Right ventricle myocardium superior (tissue), 1 donor: ENCODE data around the gene SRMS. TPM values are rescaled to one million over a fixed set of nuclear protein-coding genes. Genes with fewer than 3 reads are reported as not detected.

Source experiments
- ATAC-seq: fragments of 200-7000 bp; cut with Tn5 transposase; one replicate; pipeline ENCODE4 v1.9.1; 2020; ENCODE audit warnings: mild to moderate bottlenecking; ENCODE audit not compliant: poor library complexity
- DNase-seq: peaks from one replicate; pipeline ENCODE4 v3.0.0-alpha.2; 2020
- intact Hi-C: fragments of 100-400 bp; cut with DNase I; formaldehyde crosslinking; loops from one replicate; pipeline ENCODE4 v1.11.2; 2022
- total RNA-seq: library from RNA; stranded (reverse); fragmentation: NEBNext Ultra II Directional; extraction: Animal tissue kit (Norgen Biotek cat#: 25700); gene quantifications from one replicate; pipeline ENCODE4 v1.2.1, GENCODE V29; 2021
- donor health status: DM: no; HTN: yes; CAD: no; lungs with severe emphysema.

The SRMS gene
- total RNA-seq, 1 donor from 2014 or later, result not detected

GRCh38 chr20:63557481-63557891, 9.9 kb upstream of the SRMS start:
- intact Hi-C loops, result no loop called here
- ATAC-seq (no peak), DNase-seq (no peak)

GRCh38 chr20:63556873-63557478, 9.4 kb upstream of the SRMS start:
- intact Hi-C loops, result no loop called here
- DNase-seq, result no peak
- no peak for ATAC-seq

- intact Hi-C loops, result no loop called here
- no peak for DNase-seq
- ATAC-seq, result no peak
Measured at GRCh38 chr20:63555661-63556381, 8.3 kb upstream of the SRMS start.

- no peak for ATAC-seq
- DNase-seq, result no peak
- intact Hi-C loops, result no loop called here
Measured at GRCh38 chr20:63554361-63555278, 7.1 kb upstream of the SRMS start.

- ATAC-seq (peak; percentile 70), DNase-seq (no peak)
- intact Hi-C loops, result no loop called here
Measured at GRCh38 chr20:63553933-63554290, 6.4 kb upstream of the SRMS start, which contains the start of gene FNDC11. Gene FNDC11, plus strand, starts transcription at chr20:63554159. Its CDS starts 1,505 bp downstream, at chr20:63555664.

GRCh38 chr20:63553251-63553932, 5.8 kb upstream of the SRMS start:
- intact Hi-C loops, result no loop called here
- peak; percentile 78 for ATAC-seq
- DNase-seq, result peak; percentile 84

GRCh38 chr20:63552481-63553249, 5.1 kb upstream of the SRMS start:
- no peak for ATAC-seq
- intact Hi-C loops, result no loop called here
- DNase-seq, result no peak

- no peak for ATAC-seq
- intact Hi-C loops, result no loop called here
Measured at GRCh38 chr20:63551068-63551467, 3.5 kb upstream of the SRMS start.

GRCh38 chr20:63549679-63550282, 2.2 kb upstream of the SRMS start:
- ATAC-seq (no peak), DNase-seq (no peak)
- intact Hi-C loops, result no loop called here

More at GRCh38 chr20:63551068-63551467, 3.5 kb upstream of the SRMS start:
- DNase-seq, result no peak

- DNase-seq (no peak), ATAC-seq (no peak)
- intact Hi-C loops, result no loop called here
Measured at GRCh38 chr20:63549019-63549418, 1.5 kb upstream of the SRMS start.

- intact Hi-C loops, result no loop called here
- no peak for DNase-seq
- ATAC-seq, result no peak
Measured at GRCh38 chr20:63548542-63548941, 993 bp upstream of the SRMS start.

- intact Hi-C loops, result no loop called here
- DNase-seq (no peak), ATAC-seq (no peak)
Measured at GRCh38 chr20:63546956-63547724, 409 bp downstream of the SRMS start.

GRCh38 chr20:63546256-63546955, 1.1 kb downstream of the SRMS start:
- ATAC-seq, result no peak
- intact Hi-C loops, result no loop called here
- no peak for DNase-seq

GRCh38 chr20:63545814-63546213, 1.7 kb downstream of the SRMS start:
- DNase-seq (no peak), ATAC-seq (no peak)
- intact Hi-C loops, result no loop called here

GRCh38 chr20:63544958-63545516, 2.5 kb downstream of the SRMS start:
- DNase-seq (no peak), ATAC-seq (no peak)
- intact Hi-C loops, result no loop called here

- intact Hi-C loops, result no loop called here
- ATAC-seq, result no peak
Measured at GRCh38 chr20:63544241-63544957, 3.1 kb downstream of the SRMS start.

More at GRCh38 chr20:63544241-63544957, 3.1 kb downstream of the SRMS start:
- DNase-seq, result no peak
